Loucy (cell line): ENCODE measurements around the gene SNTA1.

Source experiments
- H2AFZ ChIP-seq: fragments of 200-600 bp; sonication (generic); 2 replicates; pipeline ENCODE4 v1.6.0; 2016; ENCODE audit warnings: antibody characterized with exemption, mild to moderate bottlenecking, low read length, moderate library complexity
- H3F3A ChIP-seq: fragments of 200-600 bp; 2 replicates; pipeline ENCODE4 v1.6.0; 2016; ENCODE audit warnings: antibody characterized with exemption, low read depth, mild to moderate bottlenecking
- H3K27me3 ChIP-seq: fragments of 200-600 bp; sonication (generic); 2 replicates; pipeline ENCODE4 v1.6.1; 2014; ENCODE audit warnings: low read length, mild to moderate bottlenecking; ENCODE audit not compliant: insufficient read depth, poor library complexity, severe bottlenecking
- H3K36me3 ChIP-seq: fragments of 200-600 bp; sonication (generic); 2 replicates; pipeline ENCODE4 v1.6.1; 2016; ENCODE audit warnings: low read length; ENCODE audit not compliant: insufficient read depth
- H3K4me1 ChIP-seq: fragments of 200-600 bp; sonication (generic); 2 replicates; pipeline ENCODE4 v1.5.1; 2014; ENCODE audit warnings: low read length, mild to moderate bottlenecking; ENCODE audit not compliant: insufficient read depth, poor library complexity, severe bottlenecking
- H3K4me2 ChIP-seq: fragments of 200-600 bp; sonication (generic); 2 replicates; pipeline ENCODE4 v1.6.0; 2014; ENCODE audit warnings: antibody characterized with exemption, low read length, low read depth, mild to moderate bottlenecking; ENCODE audit not compliant: poor library complexity, severe bottlenecking
- H3K4me3 ChIP-seq: fragments of 200-600 bp; sonication (generic); 2 replicates; pipeline ENCODE4 v1.5.1; 2014; ENCODE audit warnings: low read length, mild to moderate bottlenecking, mixed read lengths; ENCODE audit not compliant: poor library complexity, severe bottlenecking
- H3K79me2 ChIP-seq: fragments of 200-600 bp; sonication (generic); 2 replicates; pipeline ENCODE4 v1.6.1; 2014; ENCODE audit warnings: low read length; ENCODE audit not compliant: insufficient read depth
- H3K9ac ChIP-seq: fragments of 200-600 bp; sonication (generic); 2 replicates; pipeline ENCODE4 v1.6.0; 2014; ENCODE audit warnings: mild to moderate bottlenecking, low read depth, low read length, moderate library complexity; ENCODE audit not compliant: poor library complexity, severe bottlenecking
- H3K9me2 ChIP-seq: fragments of 200-600 bp; sonication (generic); replicated peaks from 2 replicates; pipeline ENCODE4 v1.6.1; 2016; ENCODE audit warnings: low read depth, low read length, mixed read lengths
- H3K9me3 ChIP-seq: fragments of 200-600 bp; sonication (generic); 2 replicates; pipeline ENCODE4 v1.6.1; 2014; ENCODE audit warnings: mild to moderate bottlenecking, antibody characterized with exemption, low read length, low read depth; ENCODE audit not compliant: insufficient read depth
- H4K20me1 ChIP-seq: fragments of 200-600 bp; sonication (generic); 2 replicates; pipeline ENCODE4 v1.6.0; 2014; ENCODE audit warnings: antibody characterized with exemption, low read length, mild to moderate bottlenecking; ENCODE audit not compliant: insufficient read depth, poor library complexity, severe bottlenecking
- CTCF ChIP-seq: fragments of 200-600 bp; sonication (generic); conservative IDR thresholded peaks from 2 replicates; pipeline ENCODE4 v1.5.1; 2014; ENCODE audit warnings: mild to moderate bottlenecking, antibody characterized with exemption, low read length
- EZH2phosphoT487 ChIP-seq: fragments of 200-600 bp; IDR thresholded peaks from 2 replicates; pipeline ENCODE4 v1.6.1; 2018; ENCODE audit warnings: antibody characterized with exemption, mild to moderate bottlenecking, moderate library complexity, borderline replicate concordance

The SNTA1 gene

DNA sequence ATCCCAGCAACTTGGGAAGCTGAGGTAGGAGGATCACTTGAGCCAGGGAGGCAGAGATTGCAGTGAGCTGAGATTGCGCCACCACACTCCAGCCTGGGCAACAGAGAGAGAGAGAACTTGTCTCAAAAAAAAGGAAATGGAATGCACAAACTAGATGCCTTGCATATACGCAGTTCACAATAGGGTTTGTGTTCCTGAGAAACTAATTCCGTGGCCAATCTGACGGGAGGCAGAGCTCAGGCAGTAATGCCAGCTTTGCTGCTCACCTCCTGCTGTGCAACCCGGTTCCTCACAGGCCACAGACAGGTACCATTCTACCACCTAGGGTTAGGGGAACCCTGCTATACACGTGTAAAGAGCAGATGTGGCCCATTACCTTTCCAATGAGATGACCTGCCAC, 43.6 kb downstream of the SNTA1 start:
- Histone ChIP-seq H3K36me3 (no peaks in the 10 kb centered on the region; the same call in 1 of the 2 replicates), H3K9me3 (no peaks in the 10 kb centered on the region), H3K27me3 (no peaks in the 10 kb centered on the region), H3K9ac (peak overlapping the region; percentile 81), H3F3A (no peaks in the 10 kb centered on the region), H3K4me3 (peak overlapping the region; percentile 98), H4K20me1 (peaks cover 9% of the 10 kb centered on the region), H3K79me2 (peaks cover 61% of the 10 kb centered on the region), H2AFZ (no peak overlapping the region), H3K9me2 (no peaks in the 10 kb centered on the region), H3K4me1 (peaks cover 33% of the 10 kb centered on the region), H3K4me2 (peak overlapping the region; percentile 89)
- TF ChIP-seq EZH2phosphoT487 (no peak), CTCF (no peak)

- H3K36me3 ChIP-seq: peaks cover 31% of the 10 kb centered on the region; the same call in 1 of the 2 replicates
- H3K9ac ChIP-seq: no peak overlapping the region
- H3F3A ChIP-seq: no peaks in the 10 kb centered on the region
- no peaks in the 10 kb centered on the region for H3K9me3 ChIP-seq
- no peak overlapping the region for H2AFZ ChIP-seq
- H3K4me1 ChIP-seq: peaks cover 17% of the 10 kb centered on the region
- H3K4me3 ChIP-seq: no peak overlapping the region
- peaks cover 38% of the 10 kb centered on the region for H3K79me2 ChIP-seq
- no peak overlapping the region for H3K4me2 ChIP-seq
- no peaks in the 10 kb centered on the region for H3K9me2 ChIP-seq
- TF ChIP-seq CTCF: peak; percentile 37
- TF ChIP-seq EZH2phosphoT487: no peak
- H4K20me1 ChIP-seq: peaks cover 8% of the 10 kb centered on the region
- no peaks in the 10 kb centered on the region for H3K27me3 ChIP-seq
These were observed 48.8 kb downstream of the SNTA1 start for GRCh38 chr20:33394718-33395117.

- H3K9ac ChIP-seq: no peak overlapping the region
- H3K4me1 ChIP-seq: peaks cover 11% of the 10 kb centered on the region
- H3K79me2 ChIP-seq: peaks cover 30% of the 10 kb centered on the region
- no peak overlapping the region for H3K4me3 ChIP-seq
- TF ChIP-seq CTCF (no peak), EZH2phosphoT487 (no peak)
- H3K9me3 ChIP-seq: no peaks in the 10 kb centered on the region
- peaks cover 31% of the 10 kb centered on the region; the same call in 1 of the 2 replicates for H3K36me3 ChIP-seq
- no peaks in the 10 kb centered on the region for H3K27me3 ChIP-seq
- no peak overlapping the region for H2AFZ ChIP-seq
- H3F3A ChIP-seq: no peaks in the 10 kb centered on the region
- no peaks in the 10 kb centered on the region for H3K9me2 ChIP-seq
- no peak overlapping the region for H3K4me2 ChIP-seq
- H4K20me1 ChIP-seq: peaks cover 8% of the 10 kb centered on the region
These were observed 50.0 kb downstream of the SNTA1 start for GRCh38 chr20:33393609-33394008.
